ENCODE results near the gene SRSF6.
"Not testable (repeated sequence)": the region's sequence is repeated elsewhere in the genome, so short reads cannot be mapped to it uniquely, and the experiment has no call there.

SRSF6 gene

DNA sequence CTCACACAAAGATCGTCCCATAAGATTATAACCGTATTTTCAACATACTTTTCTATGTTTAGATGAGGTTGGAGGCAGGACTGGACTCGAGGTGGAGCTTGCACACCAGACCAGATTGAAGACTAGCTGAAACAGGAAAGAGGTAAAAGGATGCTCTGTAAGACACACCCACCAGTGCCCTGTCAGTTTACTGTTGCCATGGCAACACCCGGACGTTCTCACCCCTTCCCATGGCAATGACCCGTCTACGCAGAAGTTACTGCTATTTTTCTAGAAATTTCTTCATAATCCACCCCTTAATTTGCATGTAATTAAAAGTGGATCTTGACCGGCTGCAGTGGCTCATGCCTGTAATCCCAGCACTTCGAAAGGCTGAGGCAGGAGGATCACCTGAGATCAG, 13.6 kb upstream of the SRSF6 start:
- H3K4me2 ChIP-seq (ENCODE audit: low read depth, low read length, poor library complexity, severe bottlenecking) = no peak overlapping the region
- no peaks in the 10 kb centered on the region for H3K36me3 ChIP-seq (ENCODE audit: insufficient read depth, low read length)
- H4K20me1 ChIP-seq (ENCODE audit: insufficient read depth, low read length, poor library complexity, severe bottlenecking) = no peaks in the 10 kb centered on the region
- H3K79me2 ChIP-seq (ENCODE audit: insufficient read depth, low read length) = no peaks in the 10 kb centered on the region
- H3K4me1 ChIP-seq (ENCODE audit: insufficient read depth, low read length, poor library complexity, severe bottlenecking) = peaks cover 26% of the 10 kb centered on the region
- H3K9ac ChIP-seq (ENCODE audit: low read depth, low read length, poor library complexity, severe bottlenecking) = no peak overlapping the region
- no peaks in the 10 kb centered on the region for H3K27me3 ChIP-seq (ENCODE audit: insufficient read depth, low read length, poor library complexity, severe bottlenecking)
- no peaks in the 10 kb centered on the region for H3K9me2 ChIP-seq (replicated peaks; ENCODE audit: low read depth, low read length)
- H3K9me3 ChIP-seq (ENCODE audit: insufficient read depth, low read depth, low read length) = no peaks in the 10 kb centered on the region
- no peak overlapping the region for H3K4me3 ChIP-seq (ENCODE audit: low read length, poor library complexity, severe bottlenecking)
- H2AFZ ChIP-seq (ENCODE audit: low read length) = no peak overlapping the region
- TF ChIP-seq EZH2phosphoT487 (IDR thresholded peaks at IDR 0.05; ENCODE audit: borderline replicate concordance) = no peak
- TF ChIP-seq, protein P1, sequence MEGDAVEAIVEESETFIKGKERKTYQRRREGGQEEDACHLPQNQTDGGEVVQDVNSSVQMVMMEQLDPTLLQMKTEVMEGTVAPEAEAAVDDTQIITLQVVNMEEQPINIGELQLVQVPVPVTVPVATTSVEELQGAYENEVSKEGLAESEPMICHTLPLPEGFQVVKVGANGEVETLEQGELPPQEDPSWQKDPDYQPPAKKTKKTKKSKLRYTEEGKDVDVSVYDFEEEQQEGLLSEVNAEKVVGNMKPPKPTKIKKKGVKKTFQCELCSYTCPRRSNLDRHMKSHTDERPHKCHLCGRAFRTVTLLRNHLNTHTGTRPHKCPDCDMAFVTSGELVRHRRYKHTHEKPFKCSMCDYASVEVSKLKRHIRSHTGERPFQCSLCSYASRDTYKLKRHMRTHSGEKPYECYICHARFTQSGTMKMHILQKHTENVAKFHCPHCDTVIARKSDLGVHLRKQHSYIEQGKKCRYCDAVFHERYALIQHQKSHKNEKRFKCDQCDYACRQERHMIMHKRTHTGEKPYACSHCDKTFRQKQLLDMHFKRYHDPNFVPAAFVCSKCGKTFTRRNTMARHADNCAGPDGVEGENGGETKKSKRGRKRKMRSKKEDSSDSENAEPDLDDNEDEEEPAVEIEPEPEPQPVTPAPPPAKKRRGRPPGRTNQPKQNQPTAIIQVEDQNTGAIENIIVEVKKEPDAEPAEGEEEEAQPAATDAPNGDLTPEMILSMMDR (conservative IDR thresholded peaks at IDR 0.05; ENCODE audit: low read length) = no peak
- H3F3A ChIP-seq (ENCODE audit: low read depth) = no peaks in the 10 kb centered on the region

DNA sequence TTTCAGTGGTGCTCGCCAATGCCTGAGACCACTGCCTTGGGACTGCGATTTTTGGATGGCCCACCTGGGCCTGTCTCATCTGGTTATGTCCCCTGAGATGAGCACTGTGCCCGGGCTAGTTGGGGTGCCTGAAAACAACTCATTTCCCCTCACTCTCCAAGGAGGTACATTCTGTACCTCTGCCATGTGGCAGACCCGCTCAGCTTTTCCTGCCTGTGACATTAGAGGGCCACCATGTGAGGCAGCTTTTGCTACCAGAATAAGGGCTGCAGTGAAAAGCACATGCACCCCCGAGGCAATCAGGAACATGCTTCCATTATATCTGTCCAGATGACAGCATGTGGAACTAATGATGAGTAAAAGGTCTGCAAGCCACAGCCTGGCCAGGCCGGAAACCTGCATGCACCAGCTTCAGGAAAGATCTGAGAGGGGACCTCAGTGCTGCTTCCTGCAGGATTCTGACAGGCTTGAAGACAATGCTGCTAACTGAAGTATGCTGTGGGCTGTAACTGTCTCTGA, 11.3 kb upstream of the SRSF6 start:
- Histone ChIP-seq H3K36me3 (ENCODE audit: insufficient read depth, low read length) (no peaks in the 10 kb centered on the region), H3K9me3 (ENCODE audit: insufficient read depth, low read depth, low read length) (no peaks in the 10 kb centered on the region), H4K20me1 (ENCODE audit: insufficient read depth, low read length, poor library complexity, severe bottlenecking) (no peaks in the 10 kb centered on the region), H3K27me3 (ENCODE audit: insufficient read depth, low read length, poor library complexity, severe bottlenecking) (no peaks in the 10 kb centered on the region), H3F3A (ENCODE audit: low read depth) (no peaks in the 10 kb centered on the region), H3K4me2 (ENCODE audit: low read depth, low read length, poor library complexity, severe bottlenecking) (peak overlapping the region; percentile 18), H3K9me2 (replicated peaks; ENCODE audit: low read depth, low read length) (no peaks in the 10 kb centered on the region), H3K4me3 (ENCODE audit: low read length, poor library complexity, severe bottlenecking) (no peak overlapping the region), H3K9ac (ENCODE audit: low read depth, low read length, poor library complexity, severe bottlenecking) (peak overlapping the region; percentile 52), H3K79me2 (ENCODE audit: insufficient read depth, low read length) (no peaks in the 10 kb centered on the region), H2AFZ (ENCODE audit: low read length) (peak overlapping the region; percentile 63; the same call in 1 of the 2 replicates), H3K4me1 (ENCODE audit: insufficient read depth, low read length, poor library complexity, severe bottlenecking) (peaks cover 38% of the 10 kb centered on the region)
- TF ChIP-seq, protein P1 (conservative IDR thresholded peaks at IDR 0.05; ENCODE audit: low read length) = no peak
- no peak for TF ChIP-seq EZH2phosphoT487 (IDR thresholded peaks at IDR 0.05; ENCODE audit: borderline replicate concordance)

- H3K4me2 ChIP-seq (ENCODE audit: low read depth, low read length, poor library complexity, severe bottlenecking) = peak overlapping the region; percentile 66
- not testable (repeated sequence) for H3F3A ChIP-seq (ENCODE audit: low read depth); H3K79me2 ChIP-seq (ENCODE audit: insufficient read depth, low read length); H3K36me3 ChIP-seq (ENCODE audit: insufficient read depth, low read length); H3K9me2 ChIP-seq (replicated peaks; ENCODE audit: low read depth, low read length); H3K9me3 ChIP-seq (ENCODE audit: insufficient read depth, low read depth, low read length); H3K27me3 ChIP-seq (ENCODE audit: insufficient read depth, low read length, poor library complexity, severe bottlenecking); H3K4me3 ChIP-seq (ENCODE audit: low read length, poor library complexity, severe bottlenecking); H4K20me1 ChIP-seq (ENCODE audit: insufficient read depth, low read length, poor library complexity, severe bottlenecking)
- H3K4me1 ChIP-seq (ENCODE audit: insufficient read depth, low read length, poor library complexity, severe bottlenecking) = peaks cover 45% of the 10 kb centered on the region
- peak overlapping the region; percentile 51 for H3K9ac ChIP-seq (ENCODE audit: low read depth, low read length, poor library complexity, severe bottlenecking)
- H2AFZ ChIP-seq (ENCODE audit: low read length) = peak overlapping the region; percentile 92
Observed at GRCh38 chr20:43448431-43448747, 9.3 kb upstream of the SRSF6 start.

GRCh38 chr20:43448748-43449535, 8.8 kb upstream of the SRSF6 start:
- Histone ChIP-seq H3K9me3 (ENCODE audit: insufficient read depth, low read depth, low read length) (no peaks in the 10 kb centered on the region), H3K36me3 (ENCODE audit: insufficient read depth, low read length) (no peaks in the 10 kb centered on the region), H2AFZ (ENCODE audit: low read length) (peak overlapping the region; percentile 92), H3F3A (ENCODE audit: low read depth) (no peaks in the 10 kb centered on the region), H3K9ac (ENCODE audit: low read depth, low read length, poor library complexity, severe bottlenecking) (peak overlapping the region; percentile 55), H3K27me3 (ENCODE audit: insufficient read depth, low read length, poor library complexity, severe bottlenecking) (no peaks in the 10 kb centered on the region), H3K4me2 (ENCODE audit: low read depth, low read length, poor library complexity, severe bottlenecking) (peak overlapping the region; percentile 66), H3K79me2 (ENCODE audit: insufficient read depth, low read length) (no peaks in the 10 kb centered on the region), H3K4me3 (ENCODE audit: low read length, poor library complexity, severe bottlenecking) (no peak overlapping the region), H3K4me1 (ENCODE audit: insufficient read depth, low read length, poor library complexity, severe bottlenecking) (peaks cover 45% of the 10 kb centered on the region), H3K9me2 (replicated peaks; ENCODE audit: low read depth, low read length) (no peaks in the 10 kb centered on the region), H4K20me1 (ENCODE audit: insufficient read depth, low read length, poor library complexity, severe bottlenecking) (no peaks in the 10 kb centered on the region)
- TF ChIP-seq EZH2phosphoT487 (IDR thresholded peaks at IDR 0.05; ENCODE audit: borderline replicate concordance) = no peak
- TF ChIP-seq, protein P1 (conservative IDR thresholded peaks at IDR 0.05; ENCODE audit: low read length) = peak; percentile 89

Measured in Loucy (cell line).